ENCODE results near the gene FA2H. TPM values are rescaled to one million over a fixed set of nuclear protein-coding genes. Genes with fewer than 3 reads are reported as not detected.

FA2H gene
- total and polyA plus RNA-seq, 10 of the 15 experiments (the other 5 are each of a cell fraction or from before 2014, with no cell fraction given): 0.05 to 0.73 (median 0.51) TPM; not detected in 3

DNA sequence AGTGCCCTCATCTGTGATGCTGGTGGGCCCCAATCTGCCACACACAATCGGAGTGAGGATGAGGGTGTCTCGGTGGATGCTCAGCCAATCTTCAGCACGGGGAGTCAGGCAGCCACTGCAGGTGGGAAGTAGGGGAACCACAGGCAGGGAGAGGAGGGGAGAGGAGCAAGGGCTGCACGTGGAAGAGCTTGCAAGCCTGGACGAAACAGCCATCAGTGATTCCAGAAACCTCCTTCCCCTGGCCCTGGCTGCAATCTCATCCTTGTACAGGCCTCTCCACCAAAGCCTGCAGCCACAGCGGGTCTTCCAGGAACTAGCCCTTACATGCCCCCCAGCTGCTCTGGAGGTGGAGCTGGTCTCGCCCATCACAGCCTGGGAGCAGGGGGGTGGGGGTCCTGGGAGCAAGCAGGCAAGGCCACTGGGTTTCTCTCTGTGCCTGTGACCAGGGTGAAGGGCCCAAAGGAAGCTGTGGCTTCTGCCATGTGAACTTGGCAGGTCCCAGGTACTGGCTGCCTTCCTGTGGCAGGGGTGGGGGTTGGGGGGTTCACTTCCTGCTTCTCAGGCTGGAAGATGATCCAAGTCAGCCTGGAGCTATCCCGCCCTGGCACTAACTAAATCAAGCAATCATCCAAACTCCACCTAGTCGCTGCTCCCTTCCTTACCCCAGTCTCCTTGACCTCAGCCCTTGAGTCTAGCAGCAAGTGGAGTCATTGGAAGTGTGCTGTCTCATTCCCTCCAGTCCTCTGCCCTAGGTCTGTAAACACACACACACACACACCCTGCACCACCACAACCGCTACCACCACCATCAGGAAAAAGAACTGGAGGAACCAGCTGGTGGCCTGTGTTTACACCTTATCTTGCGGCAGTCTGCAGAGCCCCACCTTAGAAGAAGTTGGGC, 44.6 kb downstream of the FA2H start (continued):
- TF ChIP-seq, protein P1, sequence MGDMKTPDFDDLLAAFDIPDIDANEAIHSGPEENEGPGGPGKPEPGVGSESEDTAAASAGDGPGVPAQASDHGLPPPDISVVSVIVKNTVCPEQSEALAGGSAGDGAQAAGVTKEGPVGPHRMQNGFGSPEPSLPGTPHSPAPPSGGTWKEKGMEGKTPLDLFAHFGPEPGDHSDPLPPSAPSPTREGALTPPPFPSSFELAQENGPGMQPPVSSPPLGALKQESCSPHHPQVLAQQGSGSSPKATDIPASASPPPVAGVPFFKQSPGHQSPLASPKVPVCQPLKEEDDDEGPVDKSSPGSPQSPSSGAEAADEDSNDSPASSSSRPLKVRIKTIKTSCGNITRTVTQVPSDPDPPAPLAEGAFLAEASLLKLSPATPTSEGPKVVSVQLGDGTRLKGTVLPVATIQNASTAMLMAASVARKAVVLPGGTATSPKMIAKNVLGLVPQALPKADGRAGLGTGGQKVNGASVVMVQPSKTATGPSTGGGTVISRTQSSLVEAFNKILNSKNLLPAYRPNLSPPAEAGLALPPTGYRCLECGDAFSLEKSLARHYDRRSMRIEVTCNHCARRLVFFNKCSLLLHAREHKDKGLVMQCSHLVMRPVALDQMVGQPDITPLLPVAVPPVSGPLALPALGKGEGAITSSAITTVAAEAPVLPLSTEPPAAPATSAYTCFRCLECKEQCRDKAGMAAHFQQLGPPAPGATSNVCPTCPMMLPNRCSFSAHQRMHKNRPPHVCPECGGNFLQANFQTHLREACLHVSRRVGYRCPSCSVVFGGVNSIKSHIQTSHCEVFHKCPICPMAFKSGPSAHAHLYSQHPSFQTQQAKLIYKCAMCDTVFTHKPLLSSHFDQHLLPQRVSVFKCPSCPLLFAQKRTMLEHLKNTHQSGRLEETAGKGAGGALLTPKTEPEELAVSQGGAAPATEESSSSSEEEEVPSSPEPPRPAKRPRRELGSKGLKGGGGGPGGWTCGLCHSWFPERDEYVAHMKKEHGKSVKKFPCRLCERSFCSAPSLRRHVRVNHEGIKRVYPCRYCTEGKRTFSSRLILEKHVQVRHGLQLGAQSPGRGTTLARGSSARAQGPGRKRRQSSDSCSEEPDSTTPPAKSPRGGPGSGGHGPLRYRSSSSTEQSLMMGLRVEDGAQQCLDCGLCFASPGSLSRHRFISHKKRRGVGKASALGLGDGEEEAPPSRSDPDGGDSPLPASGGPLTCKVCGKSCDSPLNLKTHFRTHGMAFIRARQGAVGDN (IDR thresholded peaks at IDR 0.05): no peak
- no peak for TF ChIP-seq CREB1 (IDR thresholded peaks at IDR 0.05; ENCODE audit: low read depth)
- TF ChIP-seq, protein P2, sequence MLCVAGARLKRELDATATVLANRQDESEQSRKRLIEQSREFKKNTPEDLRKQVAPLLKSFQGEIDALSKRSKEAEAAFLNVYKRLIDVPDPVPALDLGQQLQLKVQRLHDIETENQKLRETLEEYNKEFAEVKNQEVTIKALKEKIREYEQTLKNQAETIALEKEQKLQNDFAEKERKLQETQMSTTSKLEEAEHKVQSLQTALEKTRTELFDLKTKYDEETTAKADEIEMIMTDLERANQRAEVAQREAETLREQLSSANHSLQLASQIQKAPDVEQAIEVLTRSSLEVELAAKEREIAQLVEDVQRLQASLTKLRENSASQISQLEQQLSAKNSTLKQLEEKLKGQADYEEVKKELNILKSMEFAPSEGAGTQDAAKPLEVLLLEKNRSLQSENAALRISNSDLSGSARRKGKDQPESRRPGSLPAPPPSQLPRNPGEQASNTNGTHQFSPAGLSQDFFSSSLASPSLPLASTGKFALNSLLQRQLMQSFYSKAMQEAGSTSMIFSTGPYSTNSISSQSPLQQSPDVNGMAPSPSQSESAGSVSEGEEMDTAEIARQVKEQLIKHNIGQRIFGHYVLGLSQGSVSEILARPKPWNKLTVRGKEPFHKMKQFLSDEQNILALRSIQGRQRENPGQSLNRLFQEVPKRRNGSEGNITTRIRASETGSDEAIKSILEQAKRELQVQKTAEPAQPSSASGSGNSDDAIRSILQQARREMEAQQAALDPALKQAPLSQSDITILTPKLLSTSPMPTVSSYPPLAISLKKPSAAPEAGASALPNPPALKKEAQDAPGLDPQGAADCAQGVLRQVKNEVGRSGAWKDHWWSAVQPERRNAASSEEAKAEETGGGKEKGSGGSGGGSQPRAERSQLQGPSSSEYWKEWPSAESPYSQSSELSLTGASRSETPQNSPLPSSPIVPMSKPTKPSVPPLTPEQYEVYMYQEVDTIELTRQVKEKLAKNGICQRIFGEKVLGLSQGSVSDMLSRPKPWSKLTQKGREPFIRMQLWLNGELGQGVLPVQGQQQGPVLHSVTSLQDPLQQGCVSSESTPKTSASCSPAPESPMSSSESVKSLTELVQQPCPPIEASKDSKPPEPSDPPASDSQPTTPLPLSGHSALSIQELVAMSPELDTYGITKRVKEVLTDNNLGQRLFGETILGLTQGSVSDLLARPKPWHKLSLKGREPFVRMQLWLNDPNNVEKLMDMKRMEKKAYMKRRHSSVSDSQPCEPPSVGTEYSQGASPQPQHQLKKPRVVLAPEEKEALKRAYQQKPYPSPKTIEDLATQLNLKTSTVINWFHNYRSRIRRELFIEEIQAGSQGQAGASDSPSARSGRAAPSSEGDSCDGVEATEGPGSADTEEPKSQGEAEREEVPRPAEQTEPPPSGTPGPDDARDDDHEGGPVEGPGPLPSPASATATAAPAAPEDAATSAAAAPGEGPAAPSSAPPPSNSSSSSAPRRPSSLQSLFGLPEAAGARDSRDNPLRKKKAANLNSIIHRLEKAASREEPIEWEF (IDR thresholded peaks at IDR 0.05; ENCODE audit: insufficient replicate concordance, low read depth, low read length): no peak
